ENCODE data around the gene VANGL2.

The VANGL2 gene

GRCh38 chr1:160428053-160428452 is 27.7 kb downstream of the VANGL2 start:
- H3K4me1 ChIP-seq (ENCODE audit: control insufficient read depth, insufficient read depth, low read length): no peaks in the 10 kb centered on the region
- H3K27ac ChIP-seq (ENCODE audit: low read length): no peak overlapping the region
- no peak overlapping the region for H3K9ac ChIP-seq (ENCODE audit: low read length in 2 of 2)
- H3K27me3 ChIP-seq (ENCODE audit: control insufficient read depth in 1 of 2, insufficient read depth in 2 of 2, low read length in 2 of 2): no peaks in the 10 kb centered on the region
- H3K4me3 ChIP-seq (ENCODE audit: low read length in 2 of 2): no peak overlapping the region
- H3K9me3 ChIP-seq (ENCODE audit: control insufficient read depth in 2 of 2, low read length in 2 of 2): no peaks in the 10 kb centered on the region
- H3K36me3 ChIP-seq (ENCODE audit: control insufficient read depth in 2 of 2, insufficient read depth in 2 of 2, low read length in 2 of 2): peaks cover 10 to 11% of the 10 kb centered on the region in 2 donors

- no peaks in the 10 kb centered on the region for H3K4me1 ChIP-seq (ENCODE audit: control insufficient read depth, insufficient read depth, low read length)
- H3K27ac ChIP-seq (ENCODE audit: low read length): no peak overlapping the region
- H3K9me3 ChIP-seq (ENCODE audit: control insufficient read depth in 2 of 2, low read length in 2 of 2): no peaks in the 10 kb centered on the region
- no peaks in the 10 kb centered on the region for H3K27me3 ChIP-seq (ENCODE audit: control insufficient read depth in 1 of 2, insufficient read depth in 2 of 2, low read length in 2 of 2)
- no peak overlapping the region for H3K4me3 ChIP-seq (ENCODE audit: low read length in 2 of 2)
- no peak overlapping the region for H3K9ac ChIP-seq (ENCODE audit: low read length in 2 of 2)
- H3K36me3 ChIP-seq (ENCODE audit: control insufficient read depth in 2 of 2, insufficient read depth in 2 of 2, low read length in 2 of 2): peaks cover 10 to 11% of the 10 kb centered on the region in 2 donors
These were observed 28.3 kb downstream of the VANGL2 start for GRCh38 chr1:160428655-160429054.

- H3K36me3 ChIP-seq (ENCODE audit: control insufficient read depth in 2 of 2, insufficient read depth in 2 of 2, low read length in 2 of 2): peaks cover 8 to 10% of the 10 kb centered on the region in 2 donors
- H3K9ac ChIP-seq (ENCODE audit: low read length in 2 of 2): no peak overlapping the region
- no peaks in the 10 kb centered on the region for H3K27me3 ChIP-seq (ENCODE audit: control insufficient read depth in 1 of 2, insufficient read depth in 2 of 2, low read length in 2 of 2)
- H3K9me3 ChIP-seq (ENCODE audit: control insufficient read depth in 2 of 2, low read length in 2 of 2): no peaks in the 10 kb centered on the region
- H3K4me1 ChIP-seq (ENCODE audit: control insufficient read depth, insufficient read depth, low read length): no peaks in the 10 kb centered on the region
- H3K4me3 ChIP-seq (ENCODE audit: low read length in 2 of 2): no peak overlapping the region
- no peak overlapping the region for H3K27ac ChIP-seq (ENCODE audit: low read length)
These were observed 28.8 kb downstream of the VANGL2 start for GRCh38 chr1:160429125-160429561.

GRCh38 chr1:160429702-160430535 is 29.6 kb downstream of the VANGL2 start:
- Histone ChIP-seq H3K27ac (ENCODE audit: low read length) (no peak overlapping the region), H3K9ac (ENCODE audit: low read length in 2 of 2) (no peak overlapping the region)

GRCh38 chr1:160431006-160431405 is 30.6 kb downstream of the VANGL2 start:
- H3K27ac ChIP-seq (ENCODE audit: low read length): no peak overlapping the region
- no peaks in the 10 kb centered on the region for H3K27me3 ChIP-seq (ENCODE audit: control insufficient read depth in 1 of 2, insufficient read depth in 2 of 2, low read length in 2 of 2)
- H3K9me3 ChIP-seq (ENCODE audit: control insufficient read depth in 2 of 2, low read length in 2 of 2): no peaks in the 10 kb centered on the region
- H3K36me3 ChIP-seq (ENCODE audit: control insufficient read depth in 2 of 2, insufficient read depth in 2 of 2, low read length in 2 of 2): peaks cover 0 to 6% of the 10 kb centered on the region in 2 donors
- no peak overlapping the region for H3K9ac ChIP-seq (ENCODE audit: low read length in 2 of 2)
- H3K4me3 ChIP-seq (ENCODE audit: low read length in 2 of 2): no peak overlapping the region
- H3K4me1 ChIP-seq (ENCODE audit: control insufficient read depth, insufficient read depth, low read length): no peaks in the 10 kb centered on the region

More at GRCh38 chr1:160429702-160430535, 29.6 kb downstream of the VANGL2 start:
- H3K36me3 ChIP-seq (ENCODE audit: control insufficient read depth in 2 of 2, insufficient read depth in 2 of 2, low read length in 2 of 2): peaks cover 3 to 9% of the 10 kb centered on the region in 2 donors
- H3K27me3 ChIP-seq (ENCODE audit: control insufficient read depth in 1 of 2, insufficient read depth in 2 of 2, low read length in 2 of 2): no peaks in the 10 kb centered on the region
- H3K9me3 ChIP-seq (ENCODE audit: control insufficient read depth in 2 of 2, low read length in 2 of 2): no peaks in the 10 kb centered on the region
- no peak overlapping the region for H3K4me3 ChIP-seq (ENCODE audit: low read length in 2 of 2)
- H3K4me1 ChIP-seq (ENCODE audit: control insufficient read depth, insufficient read depth, low read length): no peaks in the 10 kb centered on the region

GRCh38 chr1:160431571-160431970 is 31.2 kb downstream of the VANGL2 start:
- Histone ChIP-seq H3K9me3 (ENCODE audit: control insufficient read depth in 2 of 2, low read length in 2 of 2) (no peaks in the 10 kb centered on the region), H3K27ac (ENCODE audit: low read length) (no peak overlapping the region), H3K9ac (ENCODE audit: low read length in 2 of 2) (no peak overlapping the region), H3K4me1 (ENCODE audit: control insufficient read depth, insufficient read depth, low read length) (no peaks in the 10 kb centered on the region), H3K36me3 (ENCODE audit: control insufficient read depth in 2 of 2, insufficient read depth in 2 of 2, low read length in 2 of 2) (peaks cover 0 to 5% of the 10 kb centered on the region in 2 donors), H3K27me3 (ENCODE audit: control insufficient read depth in 1 of 2, insufficient read depth in 2 of 2, low read length in 2 of 2) (no peaks in the 10 kb centered on the region), H3K4me3 (ENCODE audit: low read length in 2 of 2) (no peak overlapping the region)

- Histone ChIP-seq H3K4me1 (ENCODE audit: control insufficient read depth, insufficient read depth, low read length) (no peaks in the 10 kb centered on the region), H3K27ac (ENCODE audit: low read length) (no peak overlapping the region), H3K9me3 (ENCODE audit: control insufficient read depth in 2 of 2, low read length in 2 of 2) (no peaks in the 10 kb centered on the region), H3K27me3 (ENCODE audit: control insufficient read depth in 1 of 2, insufficient read depth in 2 of 2, low read length in 2 of 2) (no peaks in the 10 kb centered on the region), H3K36me3 (ENCODE audit: control insufficient read depth in 2 of 2, insufficient read depth in 2 of 2, low read length in 2 of 2) (peaks cover 0 to 3% of the 10 kb centered on the region in 2 donors), H3K9ac (ENCODE audit: low read length in 2 of 2) (no peak overlapping the region), H3K4me3 (ENCODE audit: low read length in 2 of 2) (no peak overlapping the region)
These were observed 32.0 kb downstream of the VANGL2 start for GRCh38 chr1:160432371-160432786.

- Histone ChIP-seq H3K27ac (ENCODE audit: low read length) (no peak overlapping the region), H3K4me1 (ENCODE audit: control insufficient read depth, insufficient read depth, low read length) (no peaks in the 10 kb centered on the region), H3K4me3 (ENCODE audit: low read length in 2 of 2) (no peak overlapping the region), H3K27me3 (ENCODE audit: control insufficient read depth in 1 of 2, insufficient read depth in 2 of 2, low read length in 2 of 2) (no peaks in the 10 kb centered on the region), H3K9ac (ENCODE audit: low read length in 2 of 2) (no peak overlapping the region), H3K36me3 (ENCODE audit: control insufficient read depth in 2 of 2, insufficient read depth in 2 of 2, low read length in 2 of 2) (no peaks in the 10 kb centered on the region), H3K9me3 (ENCODE audit: control insufficient read depth in 2 of 2, low read length in 2 of 2) (no peaks in the 10 kb centered on the region)
These were observed 36.6 kb downstream of the VANGL2 start for GRCh38 chr1:160436966-160437365.

- no peak overlapping the region for H3K9ac ChIP-seq (ENCODE audit: low read length in 2 of 2)
- no peak overlapping the region for H3K4me3 ChIP-seq (ENCODE audit: low read length in 2 of 2)
- H3K27me3 ChIP-seq (ENCODE audit: control insufficient read depth in 1 of 2, insufficient read depth in 2 of 2, low read length in 2 of 2): no peaks in the 10 kb centered on the region
- no peaks in the 10 kb centered on the region for H3K4me1 ChIP-seq (ENCODE audit: control insufficient read depth, insufficient read depth, low read length)
- no peaks in the 10 kb centered on the region for H3K9me3 ChIP-seq (ENCODE audit: control insufficient read depth in 2 of 2, low read length in 2 of 2)
- no peaks in the 10 kb centered on the region for H3K36me3 ChIP-seq (ENCODE audit: control insufficient read depth in 2 of 2, insufficient read depth in 2 of 2, low read length in 2 of 2)
- H3K27ac ChIP-seq (ENCODE audit: low read length): no peak overlapping the region
These were observed 37.3 kb downstream of the VANGL2 start for GRCh38 chr1:160437432-160438316.

GRCh38 chr1:160438317-160438918 is 38.1 kb downstream of the VANGL2 start:
- Histone ChIP-seq H3K9me3 (ENCODE audit: control insufficient read depth in 2 of 2, low read length in 2 of 2) (no peaks in the 10 kb centered on the region), H3K4me1 (ENCODE audit: control insufficient read depth, insufficient read depth, low read length) (no peaks in the 10 kb centered on the region), H3K4me3 (ENCODE audit: low read length in 2 of 2) (no peak overlapping the region), H3K36me3 (ENCODE audit: control insufficient read depth in 2 of 2, insufficient read depth in 2 of 2, low read length in 2 of 2) (no peaks in the 10 kb centered on the region), H3K27ac (ENCODE audit: low read length) (no peak overlapping the region), H3K9ac (ENCODE audit: low read length in 2 of 2) (no peak overlapping the region), H3K27me3 (ENCODE audit: control insufficient read depth in 1 of 2, insufficient read depth in 2 of 2, low read length in 2 of 2) (no peaks in the 10 kb centered on the region)

All from stomach smooth muscle (tissue), 2 donors.